GM12873 (cell line): Measurements from ENCODE around the gene ARHGEF16.

Experiments used
- TF ChIP-seq, protein P1 (sequence below): IDR thresholded peaks from 2 replicates; pipeline ENCODE4 v1.5.1; 2012; ENCODE audit warnings: low read depth, mild to moderate bottlenecking, moderate library complexity, low read length, control low read depth; ENCODE audit not compliant: insufficient read depth; ENCODE audit errors: missing control alignments

ARHGEF16 gene

GRCh38 chr1:3433596-3434320 lies 20.7 kb upstream of the ARHGEF16 start:
- TF ChIP-seq, protein P1, sequence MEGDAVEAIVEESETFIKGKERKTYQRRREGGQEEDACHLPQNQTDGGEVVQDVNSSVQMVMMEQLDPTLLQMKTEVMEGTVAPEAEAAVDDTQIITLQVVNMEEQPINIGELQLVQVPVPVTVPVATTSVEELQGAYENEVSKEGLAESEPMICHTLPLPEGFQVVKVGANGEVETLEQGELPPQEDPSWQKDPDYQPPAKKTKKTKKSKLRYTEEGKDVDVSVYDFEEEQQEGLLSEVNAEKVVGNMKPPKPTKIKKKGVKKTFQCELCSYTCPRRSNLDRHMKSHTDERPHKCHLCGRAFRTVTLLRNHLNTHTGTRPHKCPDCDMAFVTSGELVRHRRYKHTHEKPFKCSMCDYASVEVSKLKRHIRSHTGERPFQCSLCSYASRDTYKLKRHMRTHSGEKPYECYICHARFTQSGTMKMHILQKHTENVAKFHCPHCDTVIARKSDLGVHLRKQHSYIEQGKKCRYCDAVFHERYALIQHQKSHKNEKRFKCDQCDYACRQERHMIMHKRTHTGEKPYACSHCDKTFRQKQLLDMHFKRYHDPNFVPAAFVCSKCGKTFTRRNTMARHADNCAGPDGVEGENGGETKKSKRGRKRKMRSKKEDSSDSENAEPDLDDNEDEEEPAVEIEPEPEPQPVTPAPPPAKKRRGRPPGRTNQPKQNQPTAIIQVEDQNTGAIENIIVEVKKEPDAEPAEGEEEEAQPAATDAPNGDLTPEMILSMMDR = no peak

DNA sequence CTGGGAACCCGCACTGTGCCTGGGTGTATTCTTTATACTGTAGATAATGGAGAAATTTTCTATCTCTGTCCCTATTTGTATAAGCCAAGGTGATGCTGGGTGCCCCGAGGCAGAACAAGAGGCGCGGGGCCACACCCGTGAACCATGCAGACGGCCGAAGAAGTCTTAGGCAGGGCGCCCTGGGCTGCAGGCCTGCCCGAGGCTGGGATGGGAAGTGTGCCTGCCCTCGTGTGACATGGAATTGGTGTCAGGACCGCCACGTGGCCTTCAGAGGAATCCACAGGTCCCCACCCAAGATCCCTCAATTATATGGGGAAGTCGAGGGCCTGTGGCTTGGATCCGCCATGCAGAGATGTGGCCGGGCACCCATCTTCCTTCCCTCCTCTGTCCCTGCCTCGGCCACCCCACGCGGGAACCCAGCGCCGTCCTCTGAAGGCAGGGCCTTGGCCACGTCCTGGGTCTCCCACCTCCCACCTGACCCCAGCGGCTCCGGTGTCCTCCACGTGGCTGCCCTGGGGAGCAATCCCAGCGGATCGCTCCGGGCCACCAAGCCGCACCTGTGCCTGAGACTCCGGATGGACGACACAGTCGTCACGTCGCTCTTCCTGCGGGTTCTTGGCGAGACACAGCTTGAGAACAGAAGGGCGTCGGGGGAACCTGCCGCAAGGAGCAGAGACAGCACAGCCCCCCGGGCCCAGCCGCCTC lies 19.9 kb upstream of the ARHGEF16 start:
- TF ChIP-seq, protein P1 = no peak

GRCh38 chr1:3435666-3436065 lies 18.8 kb upstream of the ARHGEF16 start:
- TF ChIP-seq, protein P1 = no peak

- TF ChIP-seq, protein P1 = no peak
These were observed 18.0 kb upstream of the ARHGEF16 start for GRCh38 chr1:3436451-3436850.

GRCh38 chr1:3436901-3437300 lies 17.6 kb upstream of the ARHGEF16 start:
- TF ChIP-seq, protein P1 = no peak

- TF ChIP-seq, protein P1 = no peak
These were observed 15.7 kb upstream of the ARHGEF16 start for GRCh38 chr1:3438661-3439180.
